Lower leg skin (tissue), 3 donors: Measurements from ENCODE around the gene GRIA1.

ENCODE experiments used
- CTCF ChIP-seq, 3 donors: fragments of 450-650 bp; IDR thresholded peaks; one replicate each; pipeline ENCODE4 v1.5.1; 2016; ENCODE audit warnings: antibody characterized with exemption in 3 of 3, mild to moderate bottlenecking in 3 of 3, moderate library complexity in 2 of 3
- POLR2A ChIP-seq, 2 donors: fragments of 450-650 bp; IDR thresholded peaks; one replicate each; pipeline ENCODE4 v1.6.1; 2016 to 2017; ENCODE audit warnings: antibody characterized with exemption in 2 of 2, mild to moderate bottlenecking in 1 of 2, moderate library complexity in 1 of 2

GRCh38 chr5:153551537-153552079 is 61.1 kb downstream of the GRIA1 start:
- TF ChIP-seq CTCF (IDR thresholded peaks at IDR 0.05) = no peak
- TF ChIP-seq POLR2A (IDR thresholded peaks at IDR 0.05) = no peak
